Cardiac fibroblast (primary cell): ENCODE results near the gene SPEM1.
A peak's percentile ranks its signal among the peaks of the same experiment; 100 is the strongest.

ENCODE experiments used
- DNase-seq, 2 donors: peaks; one replicate each; pipeline versions ENCODE4 v3.0.0 to v3.0.0-alpha.2; 2010; ENCODE audit warnings: low read depth in 2 of 2
- H3K4me3 ChIP-seq, 2 donors: replicated peaks in 1 of 2; 1 replicate in 1 of 2; 2 replicates in 1 of 2; pipeline ENCODE4 v1.5.1; 2011; ENCODE audit warnings: low read depth in 2 of 2, low read length in 2 of 2, mild to moderate bottlenecking in 2 of 2, moderate library complexity in 1 of 2
- TF ChIP-seq, protein P1 (sequence below): IDR thresholded peaks from one replicate; pipeline ENCODE4 v1.5.1; 2011; ENCODE audit warnings: low read depth, mild to moderate bottlenecking, low read length, inconsistent platforms

SPEM1 gene

DNA sequence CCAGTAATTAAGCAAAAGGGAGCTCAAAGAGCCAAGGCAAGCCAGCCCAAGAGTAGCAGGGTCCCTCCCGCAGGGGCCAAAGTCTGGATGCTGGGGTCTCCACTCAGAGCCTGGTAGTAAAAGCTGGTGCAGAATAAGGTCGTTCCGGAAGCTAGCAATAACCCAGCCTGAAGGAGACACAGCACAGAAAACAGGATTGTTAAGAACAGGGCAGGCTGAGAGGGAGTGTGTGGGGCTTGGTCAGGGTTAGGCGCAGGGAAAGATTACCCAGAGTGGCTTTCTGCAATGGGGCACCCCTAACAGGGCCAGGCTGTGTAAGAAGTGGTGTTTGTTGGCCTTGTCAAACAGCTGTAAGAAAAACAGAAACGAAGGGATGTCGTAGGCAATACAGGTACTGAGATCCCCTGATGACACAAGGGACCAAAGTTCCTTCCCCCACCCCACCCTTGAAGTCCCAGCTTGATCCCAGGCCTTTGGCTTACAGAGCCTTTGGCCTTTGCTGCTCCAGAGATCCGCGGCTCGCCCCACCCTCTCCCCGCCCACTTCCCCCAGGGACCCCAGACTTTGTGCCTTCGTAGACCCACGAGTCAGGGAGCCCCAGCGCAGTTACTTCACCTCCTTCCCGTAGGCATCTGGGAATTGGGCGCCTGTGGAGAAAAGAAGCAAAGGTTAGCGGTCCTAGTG lies 16.9 kb upstream of the SPEM1 start:
- TF ChIP-seq, protein P1, sequence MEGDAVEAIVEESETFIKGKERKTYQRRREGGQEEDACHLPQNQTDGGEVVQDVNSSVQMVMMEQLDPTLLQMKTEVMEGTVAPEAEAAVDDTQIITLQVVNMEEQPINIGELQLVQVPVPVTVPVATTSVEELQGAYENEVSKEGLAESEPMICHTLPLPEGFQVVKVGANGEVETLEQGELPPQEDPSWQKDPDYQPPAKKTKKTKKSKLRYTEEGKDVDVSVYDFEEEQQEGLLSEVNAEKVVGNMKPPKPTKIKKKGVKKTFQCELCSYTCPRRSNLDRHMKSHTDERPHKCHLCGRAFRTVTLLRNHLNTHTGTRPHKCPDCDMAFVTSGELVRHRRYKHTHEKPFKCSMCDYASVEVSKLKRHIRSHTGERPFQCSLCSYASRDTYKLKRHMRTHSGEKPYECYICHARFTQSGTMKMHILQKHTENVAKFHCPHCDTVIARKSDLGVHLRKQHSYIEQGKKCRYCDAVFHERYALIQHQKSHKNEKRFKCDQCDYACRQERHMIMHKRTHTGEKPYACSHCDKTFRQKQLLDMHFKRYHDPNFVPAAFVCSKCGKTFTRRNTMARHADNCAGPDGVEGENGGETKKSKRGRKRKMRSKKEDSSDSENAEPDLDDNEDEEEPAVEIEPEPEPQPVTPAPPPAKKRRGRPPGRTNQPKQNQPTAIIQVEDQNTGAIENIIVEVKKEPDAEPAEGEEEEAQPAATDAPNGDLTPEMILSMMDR, result no peak
- DNase-seq, result no peak
- peak overlapping the region; percentile 68 to 81 for H3K4me3 ChIP-seq

GRCh38 chr17:7403727-7403976 lies 16.5 kb upstream of the SPEM1 start:
- TF ChIP-seq, protein P1, result no peak
- no peak for DNase-seq
- H3K4me3 ChIP-seq, result peak overlapping the region; percentile 68 to 81

DNA sequence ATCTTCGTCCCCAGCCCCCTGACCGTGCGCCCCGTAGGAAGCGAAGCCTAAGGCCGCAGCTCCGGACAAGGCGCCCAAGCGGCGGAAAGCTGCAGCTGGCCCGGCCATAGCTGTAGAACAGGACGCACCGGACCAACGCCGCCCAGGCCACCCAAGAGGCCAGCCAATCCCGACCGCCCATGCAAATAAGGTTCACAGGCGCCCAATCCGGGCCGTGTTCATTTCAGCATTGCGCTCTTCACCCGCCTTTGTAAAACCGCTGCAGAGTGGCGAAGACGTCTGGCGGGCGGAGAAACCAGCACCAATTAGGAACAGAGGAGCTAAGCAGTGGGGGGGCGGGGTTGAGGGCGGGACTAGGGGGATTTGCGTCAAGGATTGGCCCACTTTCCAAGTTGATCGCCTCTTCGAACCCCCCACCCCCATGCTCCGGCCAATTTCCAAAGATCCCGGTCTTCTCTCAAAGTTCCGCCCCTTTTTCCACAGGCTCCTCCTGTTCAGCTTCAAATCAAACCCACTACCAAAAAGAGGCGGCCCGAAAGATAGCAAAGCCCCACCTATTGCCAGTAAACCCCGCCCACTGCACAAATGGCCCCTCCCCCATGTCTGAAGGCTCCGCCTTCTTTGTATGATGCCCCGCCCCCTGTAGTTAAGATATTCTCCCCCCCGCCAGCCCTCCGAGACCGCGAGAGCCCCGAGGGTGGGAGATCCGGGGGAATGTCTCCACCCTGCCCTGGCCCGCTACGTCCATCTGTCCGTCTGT lies 16.0 kb upstream of the SPEM1 start, which contains the start of gene TMEM256:
Gene TMEM256, minus strand, starts transcription at position 121 of the 760 bp plus-strand sequence. Its CDS starts 13 bp downstream, at position 108.
- H3K4me3 ChIP-seq, result peak within 1 kb of the TSS; percentile 75 to 81
- DNase-seq, result peak; percentile 100
- TF ChIP-seq, protein P1, result no peak

DNA sequence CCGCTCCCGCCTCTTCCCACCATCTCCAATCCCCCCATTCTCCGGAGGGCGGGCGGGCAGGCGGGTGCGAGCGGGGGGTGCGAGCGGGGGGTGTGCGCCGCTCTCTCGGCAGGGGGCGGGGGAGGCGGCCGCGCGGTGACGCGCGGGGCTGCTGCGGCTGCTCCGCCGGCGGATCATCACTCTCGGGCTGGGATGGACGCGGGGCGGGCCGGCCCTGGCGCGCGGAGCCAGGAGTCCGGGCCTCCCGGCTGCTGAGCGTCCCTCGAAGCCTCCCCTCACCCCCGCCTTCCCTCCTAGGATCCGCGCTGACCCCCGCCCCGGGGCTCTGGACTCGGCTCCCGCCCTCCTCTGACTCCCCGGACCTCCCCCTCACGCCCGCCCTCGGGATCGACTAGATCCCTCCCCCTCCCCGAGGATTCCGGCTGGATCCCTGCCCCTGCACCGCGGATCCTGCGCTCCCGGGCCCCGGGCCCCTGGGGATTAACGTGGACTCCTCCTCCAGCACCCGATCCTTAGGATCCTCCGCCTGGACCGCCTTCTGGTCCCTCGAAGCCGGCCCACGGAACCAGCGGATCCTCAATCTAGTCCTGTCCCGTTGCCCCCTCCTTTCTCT lies 15.3 kb upstream of the SPEM1 start:
- DNase-seq, result peak in 1 of 2 donors; percentile 26
- H3K4me3 ChIP-seq, result peak overlapping the region; percentile 67 to 75
- TF ChIP-seq, protein P1, result no peak

- no peak for DNase-seq
- TF ChIP-seq, protein P1, result no peak
- peak overlapping the region; percentile 67 to 75 for H3K4me3 ChIP-seq
Observed at GRCh38 chr17:7405350-7406234, 14.5 kb upstream of the SPEM1 start.

DNA sequence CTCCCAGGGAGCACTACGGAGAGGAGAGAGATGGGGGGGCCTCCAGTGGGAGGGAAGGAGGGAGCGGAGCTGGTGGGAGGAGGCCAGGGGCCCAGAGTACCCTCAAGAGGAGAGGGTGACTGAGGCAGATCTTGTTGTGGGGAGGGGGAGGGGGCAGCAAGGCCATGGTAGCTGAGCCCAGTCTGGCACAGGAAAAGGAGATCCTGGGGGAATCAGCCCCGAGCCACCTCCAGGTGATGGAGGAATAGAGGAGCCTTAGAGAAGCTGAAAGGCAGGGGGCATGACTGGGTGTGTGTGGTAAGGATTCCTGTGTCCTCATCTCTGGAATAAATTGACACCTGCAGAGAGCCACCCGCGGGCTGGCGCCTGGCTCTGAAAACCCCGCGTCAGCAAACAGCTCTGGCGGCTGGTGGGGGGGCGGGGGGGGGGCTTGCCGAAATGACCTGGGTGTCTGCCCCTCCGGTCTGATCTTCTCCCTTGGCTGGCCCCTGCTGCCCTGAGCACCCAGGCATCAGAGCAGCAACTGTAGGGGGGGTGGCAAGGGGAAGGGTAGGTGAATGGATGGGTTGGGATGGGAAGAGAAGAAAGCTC lies 13.8 kb upstream of the SPEM1 start:
- no peak for DNase-seq
- TF ChIP-seq, protein P1, result no peak
- peak overlapping the region in 1 of 2 donors; percentile 75 for H3K4me3 ChIP-seq
